Fibroblast of the aortic adventitia (primary cell): ENCODE measurements around the gene NRXN3. TPM values are rescaled to one million over a fixed set of nuclear protein-coding genes. Genes with fewer than 3 reads are reported as not detected.

Experiments
- DNase-seq: peaks from one replicate; pipeline ENCODE4 v3.0.0-alpha.2; 2010; ENCODE audit warnings: low read depth
- H3K4me3 ChIP-seq: 2 replicates; pipeline ENCODE4 v1.5.1; 2011; ENCODE audit warnings: low read depth, mild to moderate bottlenecking, control low read depth, low read length, moderate library complexity
- CTCF ChIP-seq: IDR thresholded peaks from 2 replicates; pipeline ENCODE4 v1.5.1; 2011; ENCODE audit warnings: mild to moderate bottlenecking, low read length, control low read depth, inconsistent platforms; ENCODE audit not compliant: insufficient read depth
- total RNA-seq: library from RNA; depleted of rRNA; stranded (reverse); fragments of >200 nt; gene quantifications from 2 replicates; pipeline ENCODE4 v1.2.3, GENCODE V29; 2012; ENCODE audit warnings: low replicate concordance

Gene NRXN3
- total RNA-seq, 1 donor, result 0.18 TPM

GRCh38 chr14:78329371-78329770 is 159.2 kb downstream of the NRXN3 start:
- DNase-seq, result no peak
- H3K4me3 ChIP-seq, result no peak overlapping the region
- TF ChIP-seq CTCF, result no peak

GRCh38 chr14:78335531-78335930 is 165.4 kb downstream of the NRXN3 start:
- no peak for DNase-seq
- no peak overlapping the region for H3K4me3 ChIP-seq
- TF ChIP-seq CTCF, result no peak

GRCh38 chr14:78340250-78340649 is 170.1 kb downstream of the NRXN3 start:
- no peak for TF ChIP-seq CTCF
- no peak overlapping the region for H3K4me3 ChIP-seq
- DNase-seq, result no peak

- DNase-seq, result no peak
- H3K4me3 ChIP-seq, result no peak overlapping the region
- no peak for TF ChIP-seq CTCF
Observed at GRCh38 chr14:78341827-78342389, 171.7 kb downstream of the NRXN3 start.

GRCh38 chr14:78342879-78343278 is 172.7 kb downstream of the NRXN3 start:
- no peak for TF ChIP-seq CTCF
- no peak overlapping the region for H3K4me3 ChIP-seq
- no peak for DNase-seq

- no peak for TF ChIP-seq CTCF
- no peak overlapping the region for H3K4me3 ChIP-seq
- DNase-seq, result no peak
Observed at GRCh38 chr14:78344290-78344689, 174.1 kb downstream of the NRXN3 start.

- DNase-seq, result no peak
- no peak overlapping the region for H3K4me3 ChIP-seq
- TF ChIP-seq CTCF, result no peak
Observed at GRCh38 chr14:78345131-78345744, 175.1 kb downstream of the NRXN3 start.
